Upper lobe of left lung (tissue), 4 donors: ENCODE results near the gene METTL15.

ENCODE experiments used
- CTCF ChIP-seq, 6 experiments: fragments of 450-650 bp in 4 of 6; fragments of 200-600 bp in 2 of 6; sonication (generic) in 2 of 6; IDR thresholded peaks; one replicate each; pipeline ENCODE4 v1.5.1; 2016 to 2019; ENCODE audit warnings: antibody characterized with exemption in 6 of 6
- EP300 ChIP-seq, 4 donors: sonication (generic); formaldehyde crosslinking; IDR thresholded peaks; one replicate each; pipeline ENCODE4 v1.5.1; 2017; ENCODE audit warnings: antibody characterized with exemption in 4 of 4, control low read depth in 2 of 4

GRCh38 chr11:28110821-28111200 lies 2.6 kb downstream of the METTL15 start:
- no peak for TF ChIP-seq CTCF (IDR thresholded peaks at IDR 0.05)
- TF ChIP-seq EP300 (IDR thresholded peaks at IDR 0.05) = no peak
